ENCODE results near the gene SMC5.
"Not testable (repeated sequence)": the region's sequence is repeated elsewhere in the genome, so short reads cannot be mapped to it uniquely, and the experiment has no call there.

SMC5 gene

DNA sequence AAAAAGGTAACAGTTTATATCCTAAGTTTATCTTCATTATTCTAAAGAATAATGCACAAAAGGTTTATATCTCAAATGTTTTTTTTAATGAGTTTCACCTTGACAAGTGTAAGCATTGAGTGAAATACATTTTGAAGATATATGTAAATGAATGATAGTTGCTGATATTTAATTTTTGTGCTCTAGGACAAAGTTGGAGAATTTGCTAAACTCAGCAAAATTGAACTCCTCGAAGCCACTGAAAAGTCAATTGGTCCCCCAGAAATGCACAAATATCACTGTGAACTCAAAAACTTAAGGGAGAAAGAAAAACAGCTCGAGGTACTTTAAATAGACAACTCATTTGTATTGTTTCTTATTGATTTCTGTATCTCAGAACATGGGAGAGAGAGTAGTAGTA is 19.5 kb downstream of the SMC5 start:
- no peak for DNase-seq

DNA sequence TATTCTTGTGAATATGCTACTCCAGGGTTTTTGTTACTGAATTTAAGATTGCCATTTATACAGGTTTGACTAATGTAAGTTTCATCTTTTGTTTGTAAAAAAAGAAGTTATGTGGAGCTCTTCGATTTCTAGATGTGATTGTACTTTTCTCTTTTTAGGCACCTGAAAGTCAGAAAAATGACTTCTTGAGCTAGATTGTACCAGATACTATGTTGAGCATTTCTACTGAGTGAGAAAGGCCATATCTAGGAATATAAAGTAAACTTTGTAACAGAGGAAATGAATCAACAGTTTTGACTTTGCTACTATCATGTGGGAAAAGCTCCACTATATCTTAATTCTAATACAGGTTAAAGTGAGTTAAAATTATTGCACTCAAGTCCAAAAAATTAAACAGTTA is 25.1 kb downstream of the SMC5 start:
- DNase-seq, result no peak

DNA sequence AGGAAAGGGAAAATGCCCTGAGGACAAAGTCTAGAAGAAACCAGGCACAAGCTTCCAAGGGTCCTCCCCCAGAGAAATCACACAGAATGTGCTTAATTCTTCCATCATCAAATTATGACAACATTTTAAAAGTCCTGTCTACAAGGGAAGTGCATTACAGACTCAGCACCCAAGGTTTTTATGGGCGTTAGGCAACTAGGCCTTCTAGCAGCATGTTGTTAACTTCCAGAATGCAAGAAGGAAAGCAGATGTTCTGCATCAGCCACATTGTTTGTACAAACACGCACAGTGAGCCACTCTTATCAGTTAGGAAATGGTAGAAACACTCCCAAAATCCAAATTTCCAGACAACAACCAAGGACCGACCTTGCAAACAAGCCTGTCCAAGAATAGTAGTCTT is 26.5 kb downstream of the SMC5 start:
- DNase-seq, result no peak

DNA sequence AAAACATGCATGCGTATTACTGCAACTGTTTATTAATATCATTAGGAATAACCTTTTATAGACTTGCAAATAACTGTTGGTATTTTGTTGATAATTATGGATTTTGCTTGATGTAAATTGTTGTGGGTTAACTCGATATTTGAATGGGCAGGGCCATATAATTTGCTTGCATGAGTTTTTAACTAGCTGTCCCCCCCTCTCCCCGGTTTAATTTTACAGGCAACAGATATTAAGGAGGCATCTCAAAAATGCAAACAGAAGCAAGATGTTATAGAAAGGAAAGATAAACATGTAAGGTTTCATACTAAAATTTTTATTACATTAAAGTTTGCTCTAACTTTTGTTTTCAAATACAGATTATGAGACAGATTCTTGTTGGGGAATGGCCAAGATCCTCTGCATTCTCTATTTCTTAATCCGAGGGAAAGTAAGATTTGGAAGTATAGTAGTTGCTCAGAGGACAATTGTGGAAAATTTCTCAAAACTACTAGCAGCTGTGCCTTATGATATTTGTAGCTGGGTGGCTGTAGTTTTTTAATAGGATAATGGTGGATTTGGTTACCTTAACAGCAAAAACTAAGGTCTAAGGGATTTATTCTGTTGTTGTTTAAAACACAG is 27.3 kb downstream of the SMC5 start:
- DNase-seq, result no peak

DNA sequence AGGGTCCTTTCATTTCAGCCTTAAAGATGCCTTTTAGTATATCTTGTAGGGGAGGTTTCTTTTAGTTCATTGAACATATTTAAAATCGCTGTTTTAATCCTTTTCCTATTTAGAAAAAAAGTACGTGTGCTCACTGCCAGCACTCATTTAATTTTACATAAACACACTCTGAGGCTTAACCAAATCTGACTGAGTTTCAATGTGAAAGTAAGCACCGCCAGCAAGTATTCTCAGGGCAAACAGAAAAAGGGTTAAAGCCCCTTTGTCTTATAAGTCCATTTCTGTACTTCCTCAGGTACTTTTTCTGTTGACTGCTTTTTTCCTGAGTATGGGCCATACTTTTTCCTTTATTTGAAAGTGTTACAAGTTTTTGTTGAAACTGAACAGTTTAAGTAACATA is 31.8 kb downstream of the SMC5 start:
- no peak for DNase-seq

DNA sequence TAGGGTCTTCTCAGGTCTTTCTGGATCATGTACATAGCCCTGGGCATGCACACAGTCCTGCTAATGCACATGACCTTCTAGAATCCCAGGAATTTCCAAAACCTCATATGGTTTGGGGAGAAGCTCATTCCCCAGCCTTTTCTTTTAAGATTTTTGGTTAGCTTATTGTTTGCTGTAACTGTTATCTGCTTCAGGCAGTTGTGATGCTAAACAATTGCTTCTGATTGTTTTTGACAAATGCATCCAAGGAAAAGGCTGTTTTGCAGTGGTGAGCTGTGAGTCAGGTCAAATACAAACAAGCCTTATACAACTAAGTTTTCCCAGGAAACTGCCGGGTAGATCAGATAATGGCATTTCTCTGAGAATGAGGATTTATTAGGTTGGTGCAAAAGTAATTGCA is 32.7 kb downstream of the SMC5 start:
- no peak for DNase-seq

DNA sequence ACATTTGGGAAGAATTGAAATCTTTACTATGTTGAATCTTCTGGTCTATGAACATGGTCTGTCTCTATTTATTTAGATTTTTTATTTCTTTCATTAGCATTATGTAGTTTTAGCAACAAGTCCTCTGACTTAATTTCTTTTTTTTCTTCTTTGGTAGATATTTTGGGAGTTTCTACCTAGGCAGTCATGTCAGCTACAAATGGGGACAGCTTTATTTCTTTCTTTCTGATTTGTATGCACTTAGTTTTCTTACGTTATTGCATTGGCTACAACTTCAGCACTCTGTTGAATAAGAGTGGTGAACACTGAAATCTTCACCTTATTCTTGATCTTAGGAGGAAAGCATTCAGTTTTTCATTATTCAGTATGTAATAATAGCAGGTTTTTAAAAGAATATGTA is 33.5 kb downstream of the SMC5 start:
- no peak for DNase-seq

DNA sequence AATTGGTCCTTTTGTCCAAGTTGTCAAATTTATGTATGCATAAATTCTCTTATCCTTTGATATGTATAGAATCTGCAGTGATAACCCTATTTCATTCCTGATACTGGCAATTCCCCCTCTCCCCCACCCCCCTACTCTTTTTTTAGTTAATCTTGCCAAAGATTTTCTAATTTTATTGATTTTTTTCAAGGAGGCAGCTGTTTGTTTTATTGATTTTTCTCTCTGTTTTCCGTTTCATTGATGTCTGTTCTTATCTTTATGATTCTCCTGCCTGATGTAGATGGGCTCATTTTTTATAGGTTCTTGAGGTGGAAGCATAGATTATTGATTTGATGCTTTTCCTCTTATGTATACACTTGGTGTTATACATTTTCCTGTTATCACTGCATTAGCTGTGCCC is 34.4 kb downstream of the SMC5 start:
- no peak for DNase-seq

DNA sequence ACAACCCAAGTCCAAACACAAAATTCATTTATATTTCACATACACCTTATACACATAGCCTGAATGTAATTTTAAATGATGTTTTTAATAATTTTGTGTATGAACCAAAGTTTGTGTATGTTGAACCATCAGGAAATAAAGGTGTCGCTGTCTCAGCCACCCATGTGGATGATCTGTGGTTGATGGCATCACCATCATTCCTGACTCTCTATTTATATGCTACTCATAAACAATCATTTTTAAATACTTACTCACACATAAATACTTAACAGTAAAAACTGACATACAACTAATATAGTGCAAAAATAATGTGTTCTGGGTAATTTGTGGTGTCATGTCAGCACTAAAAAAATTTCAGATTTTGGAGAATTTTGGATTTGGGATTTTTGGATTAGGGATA is 38.4 kb downstream of the SMC5 start:
- no peak for DNase-seq

DNA sequence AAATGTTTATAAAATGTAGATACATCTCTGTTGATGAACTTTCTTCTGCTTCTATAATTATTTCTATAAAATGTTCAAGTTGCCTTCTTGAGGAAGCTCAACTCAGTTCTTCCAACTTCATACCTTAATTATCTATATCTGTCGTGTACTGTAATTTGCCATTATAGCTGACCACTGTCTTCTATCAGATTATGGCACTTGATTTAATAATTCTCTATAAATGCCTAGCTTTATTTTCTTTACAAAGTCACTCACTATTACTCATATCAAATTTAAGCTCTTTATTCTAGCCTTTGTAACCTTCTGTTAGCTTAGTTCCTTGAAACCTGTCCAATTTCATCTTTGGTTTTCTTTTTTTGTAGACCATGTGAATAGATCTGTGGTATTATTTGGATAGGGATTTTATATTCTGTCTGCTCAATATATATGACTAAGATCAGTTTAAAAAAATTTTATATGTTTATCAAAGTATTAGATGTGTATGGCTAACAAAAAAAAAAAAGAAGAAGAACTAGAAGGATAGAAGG is 39.5 kb downstream of the SMC5 start:
- DNase-seq, result no peak

DNA sequence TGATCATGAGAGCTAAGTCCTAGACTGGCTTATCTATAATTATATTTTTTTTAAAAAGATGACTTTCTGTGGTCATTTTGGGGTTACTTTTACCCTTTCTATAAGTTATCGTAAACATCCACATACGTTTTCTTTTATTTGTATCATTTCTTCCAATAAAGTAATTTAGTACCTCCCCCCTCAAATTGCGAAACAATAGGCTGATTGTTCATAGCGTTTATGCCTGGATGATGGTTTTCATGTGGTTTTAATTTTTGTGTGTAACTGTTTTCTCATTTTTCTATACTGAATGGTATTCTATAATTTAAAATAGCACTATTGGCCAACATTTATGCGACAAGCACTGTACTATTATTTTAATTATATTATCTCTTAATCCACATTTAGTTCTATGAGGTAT is 44.5 kb downstream of the SMC5 start:
- no peak for DNase-seq

DNA sequence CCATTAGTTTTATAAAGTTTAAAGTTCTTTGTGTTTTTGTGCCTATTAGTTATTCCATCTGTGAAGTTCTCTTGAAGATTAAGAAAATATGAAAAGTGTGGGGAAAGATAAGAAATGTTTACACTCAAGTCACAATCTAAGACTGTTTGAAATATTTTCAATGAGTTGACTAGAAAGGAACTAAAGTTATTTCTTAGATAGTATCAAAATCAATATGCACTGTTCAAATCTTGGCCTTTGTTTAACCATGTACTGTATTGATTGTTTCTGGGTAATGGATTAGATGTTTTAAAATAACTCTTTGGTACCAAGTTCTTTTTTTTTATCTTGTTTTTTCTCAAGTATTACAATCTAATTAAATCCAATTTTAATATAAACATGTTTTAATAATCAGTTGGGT is 46.0 kb downstream of the SMC5 start:
- DNase-seq, result no peak

DNA sequence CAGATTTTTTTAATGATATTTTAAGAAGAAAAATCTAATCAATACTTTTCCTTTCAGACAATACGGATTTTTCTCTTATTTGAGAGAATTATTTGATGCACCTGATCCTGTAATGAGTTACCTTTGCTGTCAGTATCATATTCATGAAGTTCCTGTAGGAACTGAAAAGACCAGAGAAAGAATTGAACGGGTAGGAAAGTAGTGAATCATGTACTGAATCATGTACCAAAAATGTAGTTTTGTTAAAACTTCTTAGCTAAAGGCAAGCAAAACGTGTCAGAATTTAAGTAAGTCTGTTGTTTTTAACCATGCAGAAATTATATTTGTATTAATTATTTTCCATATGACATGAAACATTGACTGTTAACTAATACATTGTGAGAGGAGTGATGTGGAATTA is 56.6 kb downstream of the SMC5 start:
- DNase-seq, result no peak

DNA sequence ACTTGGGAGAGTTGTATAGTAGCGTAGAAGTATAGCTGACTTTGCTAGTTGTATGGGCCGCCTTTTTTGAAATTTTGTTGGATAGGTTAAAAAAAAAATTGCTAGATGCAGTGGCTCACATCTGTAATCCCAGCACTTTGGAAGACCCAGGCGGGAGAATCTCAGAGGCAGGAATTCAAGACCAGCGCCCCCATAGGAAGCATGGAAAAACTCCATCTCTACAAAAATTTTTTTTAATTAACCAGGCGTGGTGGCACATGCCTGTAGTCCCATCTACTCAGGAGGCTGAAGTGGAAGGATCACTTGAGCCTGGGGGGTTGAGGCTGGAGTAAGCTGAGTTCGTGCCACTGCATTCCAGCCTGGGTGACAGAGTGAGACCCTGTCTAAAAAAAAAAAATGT is 59.2 kb downstream of the SMC5 start:
- DNase-seq, result no peak

DNA sequence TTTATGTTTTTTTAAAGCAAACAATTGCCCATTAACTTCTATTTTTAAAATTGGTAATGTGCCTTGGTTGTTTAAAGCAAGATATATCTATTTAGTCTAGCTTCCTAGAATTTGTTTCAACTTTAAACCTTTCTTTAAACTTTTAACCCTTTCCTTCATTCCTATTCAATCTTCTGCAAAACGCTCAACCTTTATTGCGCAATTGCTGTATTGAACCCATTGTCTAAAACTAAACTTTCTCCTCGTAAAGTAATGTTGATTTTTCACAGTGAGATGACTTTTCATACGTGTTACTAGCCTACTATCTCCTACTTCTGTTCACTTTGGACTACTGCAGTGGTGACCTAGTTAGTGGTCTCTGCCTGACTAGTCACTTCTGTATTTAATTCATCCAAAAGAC is 63.3 kb downstream of the SMC5 start:
- DNase-seq, result no peak

DNA sequence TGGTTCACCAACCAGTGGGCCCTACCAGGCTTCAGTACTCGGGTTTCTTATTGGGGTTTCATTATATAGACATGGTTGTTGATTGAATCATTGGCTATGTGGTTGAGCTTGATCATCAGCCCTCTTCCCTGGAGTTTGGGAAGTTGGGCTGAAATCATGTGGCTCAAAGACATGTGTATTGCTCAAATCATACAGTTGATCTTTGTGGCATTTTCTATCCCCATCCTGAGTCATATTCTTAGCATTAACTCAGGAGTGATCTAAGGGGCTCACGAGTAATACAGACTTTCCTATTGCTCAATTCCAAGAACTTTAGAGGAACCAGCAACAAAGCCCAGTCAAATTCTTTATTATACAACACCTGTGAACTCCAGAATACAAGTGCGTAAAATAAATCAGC is 66.2 kb downstream of the SMC5 start:
- DNase-seq, result peak in 1 of 2 experiments; percentile 18

DNA sequence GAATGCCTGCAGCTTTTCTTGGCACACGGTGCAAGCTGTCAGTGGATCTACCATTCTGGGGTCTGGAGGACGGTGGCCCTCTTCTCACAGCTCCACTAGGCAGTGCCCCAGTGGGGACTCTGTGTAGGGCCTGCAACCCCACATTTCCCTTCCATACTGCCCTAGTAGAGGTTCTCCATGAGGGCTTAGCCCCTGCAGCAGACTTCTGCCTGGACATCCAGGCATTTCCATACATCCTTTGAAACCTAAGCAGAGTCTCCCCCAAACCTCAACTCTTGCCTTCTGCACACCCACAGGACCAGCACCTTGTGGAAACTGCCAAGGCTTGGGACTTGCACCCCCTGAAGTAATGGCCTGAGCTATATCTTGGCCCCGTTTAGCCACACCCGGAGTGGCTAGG is 69.8 kb downstream of the SMC5 start:
- DNase-seq, result not testable (repeated sequence)

DNA sequence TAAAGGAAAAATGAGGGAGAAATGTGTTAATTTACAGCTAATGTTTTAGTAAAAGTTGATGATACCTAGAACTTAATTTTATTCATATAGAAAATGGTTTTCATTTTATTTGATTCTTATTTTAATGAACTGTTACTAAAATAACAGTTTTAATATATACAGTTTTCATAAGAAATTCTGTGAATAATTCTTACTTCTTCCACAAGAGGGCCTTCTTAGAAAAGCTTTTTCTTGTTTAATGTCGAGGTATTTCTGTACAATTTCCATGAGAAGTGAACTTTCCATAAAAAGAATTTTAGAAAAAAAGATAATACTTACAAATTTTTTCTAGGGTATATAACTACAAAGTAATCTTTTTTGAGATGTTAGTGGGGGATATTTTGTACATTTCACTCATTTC is 81.8 kb downstream of the SMC5 start:
- DNase-seq, result peak; percentile 23 to 27

DNA sequence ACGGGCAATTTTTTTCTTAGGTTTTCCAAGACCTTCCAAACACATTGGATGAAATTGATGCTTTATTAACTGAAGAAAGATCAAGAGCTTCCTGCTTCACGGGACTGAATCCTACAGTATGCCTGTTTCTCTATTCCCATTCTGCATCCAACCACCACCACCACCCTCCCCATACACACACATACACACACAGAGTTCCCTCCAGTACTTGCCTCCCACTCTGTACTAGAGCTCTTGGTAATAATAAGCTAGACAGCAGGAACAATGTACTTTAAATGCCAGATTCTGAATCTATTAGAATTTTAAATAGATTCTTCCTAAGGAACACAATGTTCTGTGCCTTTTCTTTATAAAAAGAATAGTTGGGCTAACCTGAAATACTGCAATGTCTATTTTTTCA is 88.3 kb downstream of the SMC5 start:
- DNase-seq, result no peak

DNA sequence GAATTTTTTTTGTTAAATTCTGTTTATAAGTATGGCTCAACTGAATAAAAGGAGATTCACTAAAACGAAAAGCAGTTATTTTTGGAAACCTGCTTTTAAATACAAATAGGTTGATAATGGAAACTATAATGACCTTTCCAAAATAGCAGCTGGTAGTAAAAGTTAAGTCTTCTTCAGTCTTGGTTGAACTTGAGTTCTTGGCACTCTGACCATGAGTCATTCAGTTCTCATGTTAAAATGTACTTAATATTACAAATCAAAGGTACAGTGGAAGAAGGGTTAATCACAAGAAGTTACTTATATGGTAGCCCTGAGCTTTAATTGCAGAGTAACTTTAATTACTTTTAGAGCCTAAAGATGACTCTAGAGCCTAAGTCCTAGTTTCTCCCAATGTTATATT is 93.6 kb downstream of the SMC5 start:
- DNase-seq, result no peak

DNA sequence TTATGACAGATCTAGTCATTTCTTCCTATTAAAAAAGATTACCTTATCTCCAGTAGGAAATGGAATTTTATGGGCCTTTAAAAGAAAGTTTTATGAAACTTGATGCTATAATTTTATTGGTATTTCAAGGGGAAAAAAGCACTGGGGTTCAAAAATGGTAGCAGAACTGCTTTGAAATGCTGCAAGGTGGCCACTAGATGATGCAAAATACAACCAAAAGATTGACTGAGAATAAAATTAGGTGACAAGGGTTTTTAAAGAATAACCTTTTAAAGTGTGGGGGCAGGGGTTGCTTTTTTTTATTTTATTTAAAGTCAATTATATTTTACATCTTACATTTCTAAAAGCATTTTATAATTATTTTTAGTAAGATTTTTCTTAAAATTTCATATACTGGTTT is 94.0 kb downstream of the SMC5 start:
- peak; percentile 10 to 27 for DNase-seq

DNA sequence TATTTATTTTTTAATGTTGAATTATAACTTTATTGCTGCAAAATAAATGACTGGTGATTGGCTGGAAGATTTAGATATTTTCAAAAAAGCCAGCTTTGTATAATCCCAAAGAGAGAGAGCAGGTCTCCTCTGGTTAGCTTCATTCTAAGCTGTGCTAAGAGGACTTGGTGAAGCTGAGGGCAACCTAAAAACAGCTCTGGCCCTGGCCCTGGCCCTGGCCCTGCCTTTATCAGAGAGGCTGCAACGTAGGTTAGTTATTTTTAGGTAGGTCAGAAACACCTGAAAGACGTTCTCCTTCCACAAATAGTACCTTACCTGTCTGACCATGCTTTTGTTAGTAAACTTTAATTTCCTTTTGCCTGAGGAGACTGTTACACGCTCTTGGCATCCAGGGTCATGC is 97.0 kb downstream of the SMC5 start:
- DNase-seq, result no peak

DNA sequence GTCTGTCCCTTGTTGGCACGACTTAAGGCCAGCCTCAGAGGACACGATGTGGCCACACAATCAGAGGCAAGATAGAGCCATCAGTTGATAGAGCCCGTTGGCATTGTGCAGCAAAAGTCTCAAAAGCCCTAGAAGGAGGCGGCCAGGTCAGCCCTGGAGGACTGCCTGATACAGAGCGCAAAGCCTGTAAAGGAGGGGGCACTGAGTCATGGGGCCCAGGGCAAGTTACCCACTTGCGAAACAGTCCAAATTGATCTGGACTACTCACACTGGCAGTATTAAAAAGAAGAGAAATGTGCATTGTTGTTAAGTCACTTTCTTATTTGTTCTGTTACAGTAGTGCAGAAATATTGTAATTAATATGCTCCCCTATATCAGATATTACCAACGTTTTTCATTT is 104.2 kb downstream of the SMC5 start:
- DNase-seq, result peak in 1 of 2 experiments; percentile 2

DNA sequence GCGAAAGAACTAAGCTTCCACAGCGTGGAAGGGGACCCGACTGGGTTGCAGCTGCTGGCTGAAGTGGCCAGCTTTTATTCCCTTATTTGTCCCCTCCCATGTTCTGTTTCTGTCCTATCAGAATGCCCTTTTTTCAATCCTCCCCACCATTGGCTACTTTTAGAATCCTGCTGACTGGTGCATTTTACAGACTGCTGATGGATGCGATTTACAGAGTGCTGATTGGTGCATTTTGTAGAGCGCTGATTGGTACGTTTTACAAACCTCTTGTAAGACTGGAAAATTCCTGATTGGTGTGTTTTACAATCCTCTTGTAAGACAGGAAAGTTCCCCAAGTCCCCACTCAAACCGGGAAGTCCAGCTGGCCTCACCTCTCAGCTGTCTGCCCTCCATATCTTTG is 105.0 kb downstream of the SMC5 start:
- DNase-seq, result no peak

DNA sequence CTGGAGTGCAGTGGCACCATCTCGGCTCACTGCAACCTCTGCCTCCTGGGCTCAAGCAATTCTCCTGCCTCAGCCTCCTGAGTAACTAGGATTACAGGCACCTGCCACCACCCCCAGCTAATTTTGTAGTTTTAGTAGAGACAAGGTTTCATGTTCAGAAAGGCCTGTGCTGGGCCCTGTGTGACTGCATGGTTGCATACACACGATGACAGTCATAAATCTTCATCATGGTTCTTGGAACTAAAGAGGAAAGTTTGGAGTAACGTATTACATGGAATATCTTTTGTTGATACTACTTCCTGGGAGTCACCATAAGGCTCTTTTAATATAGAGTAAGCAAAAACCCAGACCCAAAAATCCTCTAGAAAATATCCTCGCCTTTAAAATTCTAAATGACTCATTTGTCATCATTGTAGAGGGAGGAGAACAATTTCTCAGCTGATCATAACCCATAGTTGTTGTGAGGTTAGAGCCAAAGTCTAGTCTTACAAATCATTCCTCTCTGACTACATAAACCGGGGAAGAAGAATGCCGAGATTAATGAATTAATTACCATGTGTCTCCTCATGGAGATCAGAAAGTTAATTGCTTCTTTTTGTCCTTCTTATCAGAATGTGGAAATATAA is 108.6 kb downstream of the SMC5 start:
- no peak for DNase-seq

Measured in AML-193 (cell line).